Neural crest cell (in vitro differentiated cells): ENCODE data around the gene FAM9C. TPM values are rescaled to one million over a fixed set of nuclear protein-coding genes. Genes with fewer than 3 reads are reported as not detected.

Experiments used
- DNase-seq: peaks from one replicate; pipeline ENCODE4 v3.0.0; 2021; ENCODE audit warnings: low read depth, mixed read lengths, low spot score
- H3K27ac Mint-ChIP-seq: one replicate; pipeline ENCODE4 v1.8.0; 2021; ENCODE audit warnings: mild to moderate bottlenecking, mixed read lengths; ENCODE audit not compliant: unreplicated experiment
- H3K27me3 Mint-ChIP-seq: 2 replicates; pipeline ENCODE4 v1.8.0; 2021; ENCODE audit warnings: low read depth, mild to moderate bottlenecking, mixed read lengths
- H3K36me3 Mint-ChIP-seq: 2 replicates; pipeline ENCODE4 v1.8.0; 2021; ENCODE audit warnings: low read depth, mild to moderate bottlenecking, mixed read lengths
- H3K4me1 Mint-ChIP-seq: 2 replicates; pipeline ENCODE4 v1.8.0; 2021; ENCODE audit warnings: mixed read lengths
- H3K4me3 Mint-ChIP-seq: one replicate; pipeline ENCODE4 v1.8.0; 2021; ENCODE audit warnings: mild to moderate bottlenecking, mixed read lengths
- H3K9me3 Mint-ChIP-seq: 2 replicates; pipeline ENCODE4 v1.8.0; 2021; ENCODE audit warnings: mixed read lengths
- total RNA-seq: library from RNA; stranded (reverse); gene quantifications from 2 replicates; pipeline ENCODE4 v1.2.1, GENCODE V29; 2021
- TF ChIP-seq, protein P1 (sequence below): fragments of 200-600 bp; sonication (generic); conservative IDR thresholded peaks from 2 replicates; pipeline ENCODE4 v1.5.0; 2021; ENCODE audit warnings: antibody characterized with exemption, mild to moderate bottlenecking

The FAM9C gene
- total RNA-seq, 1 donor from 2014 or later, result 0.07 TPM

DNA sequence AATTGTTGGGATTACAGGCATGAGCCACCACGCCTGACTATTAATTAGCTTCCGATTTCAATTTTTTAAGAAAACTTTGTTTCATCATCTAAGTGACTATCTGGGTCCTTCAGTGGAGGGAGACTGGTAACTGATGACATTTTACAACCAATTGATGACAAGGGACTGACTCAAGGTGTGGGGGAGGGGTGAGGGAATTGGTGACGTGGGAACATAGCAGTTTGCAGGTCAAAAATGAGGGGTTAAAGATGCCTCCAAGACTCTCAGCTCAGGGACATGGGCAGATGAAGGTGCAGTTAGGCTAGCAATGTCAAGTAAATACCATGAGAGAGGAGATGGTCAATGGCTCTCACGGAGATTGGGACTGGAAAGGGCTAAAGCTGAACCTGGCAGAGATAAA, 5.7 kb upstream of the FAM9C start:
- TF ChIP-seq, protein P1, sequence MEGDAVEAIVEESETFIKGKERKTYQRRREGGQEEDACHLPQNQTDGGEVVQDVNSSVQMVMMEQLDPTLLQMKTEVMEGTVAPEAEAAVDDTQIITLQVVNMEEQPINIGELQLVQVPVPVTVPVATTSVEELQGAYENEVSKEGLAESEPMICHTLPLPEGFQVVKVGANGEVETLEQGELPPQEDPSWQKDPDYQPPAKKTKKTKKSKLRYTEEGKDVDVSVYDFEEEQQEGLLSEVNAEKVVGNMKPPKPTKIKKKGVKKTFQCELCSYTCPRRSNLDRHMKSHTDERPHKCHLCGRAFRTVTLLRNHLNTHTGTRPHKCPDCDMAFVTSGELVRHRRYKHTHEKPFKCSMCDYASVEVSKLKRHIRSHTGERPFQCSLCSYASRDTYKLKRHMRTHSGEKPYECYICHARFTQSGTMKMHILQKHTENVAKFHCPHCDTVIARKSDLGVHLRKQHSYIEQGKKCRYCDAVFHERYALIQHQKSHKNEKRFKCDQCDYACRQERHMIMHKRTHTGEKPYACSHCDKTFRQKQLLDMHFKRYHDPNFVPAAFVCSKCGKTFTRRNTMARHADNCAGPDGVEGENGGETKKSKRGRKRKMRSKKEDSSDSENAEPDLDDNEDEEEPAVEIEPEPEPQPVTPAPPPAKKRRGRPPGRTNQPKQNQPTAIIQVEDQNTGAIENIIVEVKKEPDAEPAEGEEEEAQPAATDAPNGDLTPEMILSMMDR, result no peak
- DNase-seq, result no peak
- peaks cover 2% of the 10 kb centered on the region for H3K36me3 Mint-ChIP-seq
- H3K4me1 Mint-ChIP-seq, result peaks cover 31% of the 10 kb centered on the region
- no peak overlapping the region for H3K27ac Mint-ChIP-seq
- H3K9me3 Mint-ChIP-seq, result peaks cover 11% of the 10 kb centered on the region
- H3K27me3 Mint-ChIP-seq, result no peaks in the 10 kb centered on the region
- H3K4me3 Mint-ChIP-seq, result no peak overlapping the region

GRCh38 chrX:13048280-13048679, 3.9 kb upstream of the FAM9C start:
- no peak for DNase-seq
- no peak overlapping the region for H3K27ac Mint-ChIP-seq
- H3K27me3 Mint-ChIP-seq, result no peaks in the 10 kb centered on the region
- TF ChIP-seq, protein P1, result no peak
- H3K9me3 Mint-ChIP-seq, result peaks cover 11% of the 10 kb centered on the region
- peaks cover 31% of the 10 kb centered on the region for H3K4me1 Mint-ChIP-seq
- H3K4me3 Mint-ChIP-seq, result no peak overlapping the region
- H3K36me3 Mint-ChIP-seq, result peaks cover 2% of the 10 kb centered on the region

GRCh38 chrX:13047759-13048158, 3.3 kb upstream of the FAM9C start:
- Mint-ChIP-seq H3K36me3 (peaks cover 2% of the 10 kb centered on the region), H3K4me3 (no peak overlapping the region), H3K4me1 (peaks cover 31% of the 10 kb centered on the region), H3K27ac (no peak overlapping the region), H3K9me3 (peaks cover 11% of the 10 kb centered on the region), H3K27me3 (no peaks in the 10 kb centered on the region)
- DNase-seq, result no peak
- TF ChIP-seq, protein P1, result no peak

GRCh38 chrX:13046141-13046855, 1.9 kb upstream of the FAM9C start:
- DNase-seq, result no peak
- Mint-ChIP-seq H3K4me1 (peaks cover 26% of the 10 kb centered on the region), H3K9me3 (peaks cover 8% of the 10 kb centered on the region), H3K27me3 (no peaks in the 10 kb centered on the region), H3K36me3 (no peaks in the 10 kb centered on the region), H3K27ac (peak overlapping the region; percentile 71), H3K4me3 (no peak overlapping the region)
- TF ChIP-seq, protein P1, result no peak

DNA sequence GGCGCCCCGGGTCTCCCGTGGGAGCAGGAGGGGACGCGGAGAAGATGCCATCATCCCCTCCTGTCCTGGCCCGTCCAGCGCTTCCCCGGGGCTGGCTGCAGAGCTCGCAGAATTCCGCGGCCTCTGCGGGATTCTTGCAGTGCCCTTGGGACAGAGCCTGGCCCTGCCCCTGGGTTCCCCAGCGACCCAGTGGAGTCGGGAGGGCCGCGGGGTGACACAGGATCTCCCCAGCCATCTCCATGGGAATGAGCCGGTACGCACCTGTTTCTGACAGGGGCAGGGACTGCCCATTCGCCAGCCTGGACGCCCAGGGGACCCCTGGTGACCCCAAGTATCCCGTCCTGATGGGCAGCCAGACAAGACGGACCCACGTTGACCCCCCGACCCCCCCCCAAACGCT, 482 bp downstream of the FAM9C start:
- H3K9me3 Mint-ChIP-seq, result peaks cover 6% of the 10 kb centered on the region
- no peaks in the 10 kb centered on the region for H3K27me3 Mint-ChIP-seq
- DNase-seq, result no peak
- H3K4me1 Mint-ChIP-seq, result peaks cover 26% of the 10 kb centered on the region
- TF ChIP-seq, protein P1, result no peak
- H3K27ac Mint-ChIP-seq, result no peak overlapping the region
- H3K36me3 Mint-ChIP-seq, result peaks cover 2% of the 10 kb centered on the region
- no peak overlapping the region for H3K4me3 Mint-ChIP-seq
